Duodenal mucosa (tissue), 2 donors: Measurements from ENCODE around the gene AZGP1.
"Not testable (repeated sequence)": the region's sequence is repeated elsewhere in the genome, so short reads cannot be mapped to it uniquely, and the experiment has no call there.

Source experiments
- H3K27ac ChIP-seq: one replicate; pipeline ENCODE4 v1.7.0; 2013; ENCODE audit warnings: low read depth, low read length
- H3K27me3 ChIP-seq, 2 donors: one replicate each; pipeline ENCODE4 v1.7.0; 2013; ENCODE audit warnings: low read length in 2 of 2, control low read depth in 1 of 2; ENCODE audit not compliant: insufficient read depth in 2 of 2, control insufficient read depth in 1 of 2
- H3K36me3 ChIP-seq, 2 donors: one replicate each; pipeline ENCODE4 v1.7.0; 2013; ENCODE audit warnings: low read length in 2 of 2, control low read depth in 1 of 2; ENCODE audit not compliant: insufficient read depth in 2 of 2, control insufficient read depth in 1 of 2
- H3K4me1 ChIP-seq, 2 donors: one replicate each; pipeline ENCODE4 v1.7.0; 2013; ENCODE audit warnings: low read length in 2 of 2, control low read depth in 1 of 2; ENCODE audit not compliant: insufficient read depth in 2 of 2, control insufficient read depth in 1 of 2
- H3K4me3 ChIP-seq, 2 donors: one replicate each; pipeline ENCODE4 v1.7.0; 2013; ENCODE audit warnings: low read length in 2 of 2, low read depth in 1 of 2
- H3K9ac ChIP-seq, 2 donors: one replicate each; pipeline ENCODE4 v1.7.0; 2013; ENCODE audit warnings: low read length in 2 of 2, low read depth in 1 of 2
- H3K9me3 ChIP-seq, 2 donors: one replicate each; pipeline ENCODE4 v1.7.0; 2013; ENCODE audit warnings: low read length in 2 of 2, control low read depth in 1 of 2; ENCODE audit not compliant: control insufficient read depth in 1 of 2

The AZGP1 gene

GRCh38 chr7:100015232-100016214 is 39.7 kb upstream of the AZGP1 start, which contains the start of gene ZKSCAN1:
Gene ZKSCAN1 (plus strand): TSS chr7:100015596. CDS start chr7:100023507, 7,911 bp downstream.
- peak within 1 kb of the TSS; percentile 93 to 99 for H3K9ac ChIP-seq
- H3K36me3 ChIP-seq, result peaks cover 0 to 4% of the 10 kb centered on the region in 2 donors
- no peaks in the 10 kb centered on the region for H3K9me3 ChIP-seq
- H3K27me3 ChIP-seq, result no peaks in the 10 kb centered on the region
- H3K4me1 ChIP-seq, result peaks cover 24 to 26% of the 10 kb centered on the region in 2 donors
- H3K4me3 ChIP-seq, result peak within 1 kb of the TSS; percentile 96 to 99
- H3K27ac ChIP-seq, result peak within 1 kb of the TSS; percentile 93

GRCh38 chr7:100013328-100013676 is 37.5 kb upstream of the AZGP1 start:
- H3K4me3 ChIP-seq, result no peak overlapping the region
- H3K27ac ChIP-seq, result no peak overlapping the region
- H3K9ac ChIP-seq, result no peak overlapping the region
- no peaks in the 10 kb centered on the region for H3K36me3 ChIP-seq
- no peaks in the 10 kb centered on the region for H3K27me3 ChIP-seq
- H3K9me3 ChIP-seq, result no peaks in the 10 kb centered on the region
- peaks cover 18 to 23% of the 10 kb centered on the region in 2 donors for H3K4me1 ChIP-seq

GRCh38 chr7:100012385-100013327 is 36.8 kb upstream of the AZGP1 start:
- not testable (repeated sequence) for H3K9ac ChIP-seq, H3K9me3 ChIP-seq, H3K4me3 ChIP-seq, H3K27ac ChIP-seq, H3K27me3 ChIP-seq, H3K36me3 ChIP-seq
- H3K4me1 ChIP-seq, result peaks cover 14 to 20% of the 10 kb centered on the region in 2 donors

GRCh38 chr7:100011516-100011915 is 35.7 kb upstream of the AZGP1 start:
- Histone ChIP-seq H3K4me1 (peaks cover 9 to 11% of the 10 kb centered on the region in 2 donors), H3K9me3 (no peaks in the 10 kb centered on the region), H3K27ac (no peak overlapping the region), H3K9ac (no peak overlapping the region), H3K36me3 (no peaks in the 10 kb centered on the region), H3K27me3 (no peaks in the 10 kb centered on the region), H3K4me3 (no peak overlapping the region)

GRCh38 chr7:100010901-100011300 is 35.1 kb upstream of the AZGP1 start:
- no peak overlapping the region for H3K9ac ChIP-seq
- H3K27ac ChIP-seq, result no peak overlapping the region
- H3K27me3 ChIP-seq, result no peaks in the 10 kb centered on the region
- H3K9me3 ChIP-seq, result no peaks in the 10 kb centered on the region
- H3K4me1 ChIP-seq, result peaks cover 4 to 11% of the 10 kb centered on the region in 2 donors
- H3K4me3 ChIP-seq, result no peak overlapping the region
- no peaks in the 10 kb centered on the region for H3K36me3 ChIP-seq

GRCh38 chr7:100009952-100010351 is 34.1 kb upstream of the AZGP1 start:
- H3K36me3 ChIP-seq, H3K27ac ChIP-seq, H3K4me1 ChIP-seq, H3K9ac ChIP-seq, H3K9me3 ChIP-seq, H3K4me3 ChIP-seq, H3K27me3 ChIP-seq: not testable (repeated sequence)

- H3K36me3 ChIP-seq, result no peaks in the 10 kb centered on the region
- H3K9ac ChIP-seq, result no peak overlapping the region
- no peak overlapping the region for H3K27ac ChIP-seq
- no peaks in the 10 kb centered on the region for H3K27me3 ChIP-seq
- H3K4me1 ChIP-seq, result peaks cover 6% of the 10 kb centered on the region in 2 donors
- H3K9me3 ChIP-seq, result no peaks in the 10 kb centered on the region
- H3K4me3 ChIP-seq, result no peak overlapping the region
These were observed 32.7 kb upstream of the AZGP1 start for GRCh38 chr7:100008525-100008924.

- Histone ChIP-seq H3K27ac (no peak overlapping the region), H3K4me3 (no peak overlapping the region), H3K9ac (no peak overlapping the region), H3K9me3 (no peaks in the 10 kb centered on the region), H3K4me1 (peaks cover 6% of the 10 kb centered on the region in 2 donors), H3K36me3 (no peaks in the 10 kb centered on the region), H3K27me3 (no peaks in the 10 kb centered on the region)
These were observed 32.1 kb upstream of the AZGP1 start for GRCh38 chr7:100007887-100008286.

GRCh38 chr7:100003711-100004661 is 28.2 kb upstream of the AZGP1 start:
- no peak overlapping the region for H3K9ac ChIP-seq
- no peak overlapping the region for H3K4me3 ChIP-seq
- peaks cover 13 to 15% of the 10 kb centered on the region in 2 donors for H3K4me1 ChIP-seq
- H3K36me3 ChIP-seq, result no peaks in the 10 kb centered on the region
- H3K27ac ChIP-seq, result no peak overlapping the region
- H3K9me3 ChIP-seq, result no peaks in the 10 kb centered on the region
- H3K27me3 ChIP-seq, result no peaks in the 10 kb centered on the region
